HepG2 (cell line): ENCODE data around the gene NPAS2. TPM values are rescaled to one million over a fixed set of nuclear protein-coding genes. Genes with fewer than 3 reads are reported as not detected.

Experiments
- BRF2 ChIP-seq: sonication (generic); formaldehyde crosslinking; IDR thresholded peaks from 2 replicates; pipeline ENCODE4 v1.8.1; 2022; ENCODE audit warnings: mild to moderate bottlenecking, missing genetic modification reagents
- CC2D1A ChIP-seq: sonication (generic); formaldehyde crosslinking; IDR thresholded peaks from 2 replicates; pipeline ENCODE4 v1.8.1; 2023; ENCODE audit warnings: mild to moderate bottlenecking, missing genetic modification reagents
- EP300 ChIP-seq, 3 experiments: sonication (generic) in 1 of 3; formaldehyde crosslinking in 1 of 3; IDR thresholded peaks; 2 replicates each; pipeline versions ENCODE4 v1.5.1 to v1.6.1; 2011 to 2020; ENCODE audit warnings: low read depth in 2 of 3, low read length in 2 of 3, borderline replicate concordance in 1 of 3, improper control_type of control experiment in 1 of 3, mild to moderate bottlenecking in 1 of 3, missing genetic modification reagents in 1 of 3, moderate library complexity in 1 of 3
- FOXA3 ChIP-seq: IDR thresholded peaks from 2 replicates; pipeline ENCODE4 v1.6.1; 2016; ENCODE audit warnings: missing genetic modification reagents, missing compliant biosample characterization
- GATAD2A ChIP-seq: IDR thresholded peaks from 2 replicates; pipeline ENCODE4 v1.6.1; 2016
- MAFF ChIP-seq: IDR thresholded peaks from 2 replicates; pipeline ENCODE4 v1.6.1; 2011; ENCODE audit warnings: low read depth, low read length, improper control_type of control experiment
- PATZ1 ChIP-seq: sonication (generic); formaldehyde crosslinking; IDR thresholded peaks from 2 replicates; pipeline ENCODE4 v1.4.0; 2020; ENCODE audit warnings: missing genetic modification reagents
- PPARG ChIP-seq: conservative IDR thresholded peaks from 2 replicates; pipeline ENCODE4 v1.6.1; 2016; ENCODE audit warnings: missing biosample characterization, missing genetic modification reagents
- RARA ChIP-seq: IDR thresholded peaks from 2 replicates; pipeline ENCODE4 v1.6.1; 2016; ENCODE audit warnings: missing genetic modification reagents, missing compliant biosample characterization
- RBM22 ChIP-seq: fragments of 200-400 bp; formaldehyde crosslinking; optimal IDR thresholded peaks from 2 replicates; pipeline ENCODE3; 2017; ENCODE audit warnings: mild to moderate bottlenecking, low read length, moderate library complexity
- RFX5 ChIP-seq: IDR thresholded peaks from 2 replicates; pipeline ENCODE4 v1.6.1; 2011; ENCODE audit warnings: low read depth, low read length, improper control_type of control experiment
- RXRB ChIP-seq: IDR thresholded peaks from 2 replicates; pipeline ENCODE4 v1.6.1; 2016; ENCODE audit warnings: borderline replicate concordance, missing genetic modification reagents, missing compliant biosample characterization
- SAP130 ChIP-seq: IDR thresholded peaks from 2 replicates; pipeline ENCODE4 v1.6.1; 2016; ENCODE audit warnings: low read depth
- XRCC5 ChIP-seq: fragments of 200-400 bp; formaldehyde crosslinking; optimal IDR thresholded peaks from 2 replicates; pipeline ENCODE3; 2017; ENCODE audit warnings: mild to moderate bottlenecking, low read length
- ZNF441 ChIP-seq: sonication (generic); formaldehyde crosslinking; IDR thresholded peaks from 2 replicates; pipeline ENCODE4 v1.7.0; 2021; ENCODE audit warnings: missing genetic modification reagents, borderline replicate concordance
- ZNF703 ChIP-seq: sonication (generic); formaldehyde crosslinking; IDR thresholded peaks from 2 replicates; pipeline ENCODE4 v1.5.1; 2020; ENCODE audit warnings: missing genetic modification reagents, mild to moderate bottlenecking, moderate library complexity, borderline replicate concordance
- polyA plus RNA-seq, 8 experiments: library from polyadenylated mRNA; depleted of rRNA in 3 of 8; stranded (reverse) in 7 of 8; unstranded in 1 of 8; fragments of >200 nt; fragmentation: Illumina TruSeq in 4 of 8; extraction: Trizol in 4 of 8; gene quantifications; 2 replicates each; pipeline versions ENCODE4 v1.2.1 to v1.2.3, GENCODE V29; 2011 to 2016; ENCODE audit warnings: low read depth in 4 of 8, missing spikeins in 1 of 8, mixed read lengths in 1 of 8; ENCODE audit not compliant: insufficient read depth in 1 of 8
- total RNA-seq, 5 experiments: library from RNA; depleted of rRNA; stranded (reverse); fragments of >200 nt; fragmentation: Illumina TruSeq; extraction: Trizol; gene quantifications; 2 replicates each; pipeline ENCODE4 v1.2.3, GENCODE V29; 2016; ENCODE audit warnings: low read depth in 1 of 5
- TF ChIP-seq, protein P1 (sequence below): sonication (generic); formaldehyde crosslinking; IDR thresholded peaks from 2 replicates; pipeline ENCODE4; 2020; ENCODE audit warnings: missing genetic modification reagents, mild to moderate bottlenecking, borderline replicate concordance
- TF ChIP-seq, protein P2 (sequence below): sonication (generic); formaldehyde crosslinking; IDR thresholded peaks from 2 replicates; pipeline ENCODE4 v1.4.0; 2020; ENCODE audit warnings: missing genetic modification reagents, mild to moderate bottlenecking, borderline replicate concordance

The NPAS2 gene
- total and polyA plus RNA-seq, 2 of the 13 experiments (the other 11 are each of a cell fraction or from before 2014, with no cell fraction given): 14.8 to 37.5 TPM

DNA sequence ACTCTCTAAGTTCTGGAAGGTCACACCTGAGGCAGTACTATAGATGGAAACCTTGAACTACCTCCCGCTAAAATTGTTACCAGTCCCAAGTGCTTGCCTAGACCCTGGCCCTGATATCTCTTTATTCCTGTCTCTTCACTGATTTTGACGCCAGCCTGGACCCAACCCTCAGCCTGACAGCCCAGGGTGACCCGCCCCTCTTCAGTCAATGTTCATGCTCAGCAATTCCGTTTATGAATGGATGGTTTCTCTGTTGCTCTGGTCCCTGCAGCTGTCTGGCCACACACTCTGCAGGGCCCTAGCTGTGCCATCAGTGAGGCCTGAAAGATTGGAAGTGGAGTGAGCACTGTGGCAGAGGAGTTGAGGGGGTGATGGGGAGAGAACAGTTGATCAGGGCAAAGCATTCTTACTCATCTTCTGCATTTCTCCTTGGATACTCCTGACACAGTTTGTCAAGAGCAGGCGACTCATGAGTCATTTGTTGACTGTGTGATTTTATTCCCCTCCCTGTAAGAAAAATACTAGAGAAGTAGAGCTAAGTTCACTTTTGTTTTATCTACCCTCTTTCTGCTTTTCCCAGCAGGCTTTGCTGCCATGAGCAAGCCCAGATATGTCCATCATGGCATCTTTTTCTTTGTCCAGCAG, 46.0 kb downstream of the NPAS2 start (continued):
- TF ChIP-seq, protein P1, sequence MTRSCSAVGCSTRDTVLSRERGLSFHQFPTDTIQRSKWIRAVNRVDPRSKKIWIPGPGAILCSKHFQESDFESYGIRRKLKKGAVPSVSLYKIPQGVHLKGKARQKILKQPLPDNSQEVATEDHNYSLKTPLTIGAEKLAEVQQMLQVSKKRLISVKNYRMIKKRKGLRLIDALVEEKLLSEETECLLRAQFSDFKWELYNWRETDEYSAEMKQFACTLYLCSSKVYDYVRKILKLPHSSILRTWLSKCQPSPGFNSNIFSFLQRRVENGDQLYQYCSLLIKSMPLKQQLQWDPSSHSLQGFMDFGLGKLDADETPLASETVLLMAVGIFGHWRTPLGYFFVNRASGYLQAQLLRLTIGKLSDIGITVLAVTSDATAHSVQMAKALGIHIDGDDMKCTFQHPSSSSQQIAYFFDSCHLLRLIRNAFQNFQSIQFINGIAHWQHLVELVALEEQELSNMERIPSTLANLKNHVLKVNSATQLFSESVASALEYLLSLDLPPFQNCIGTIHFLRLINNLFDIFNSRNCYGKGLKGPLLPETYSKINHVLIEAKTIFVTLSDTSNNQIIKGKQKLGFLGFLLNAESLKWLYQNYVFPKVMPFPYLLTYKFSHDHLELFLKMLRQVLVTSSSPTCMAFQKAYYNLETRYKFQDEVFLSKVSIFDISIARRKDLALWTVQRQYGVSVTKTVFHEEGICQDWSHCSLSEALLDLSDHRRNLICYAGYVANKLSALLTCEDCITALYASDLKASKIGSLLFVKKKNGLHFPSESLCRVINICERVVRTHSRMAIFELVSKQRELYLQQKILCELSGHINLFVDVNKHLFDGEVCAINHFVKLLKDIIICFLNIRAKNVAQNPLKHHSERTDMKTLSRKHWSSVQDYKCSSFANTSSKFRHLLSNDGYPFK: no peak
- TF ChIP-seq BRF2 (CRISPR knock-in tag) (no peak), RXRB (CRISPR knock-in tag) (peak; percentile 66; the same call in 1 of the 2 replicates), ZNF703 (no peak), RFX5 (peak; percentile 97), FOXA3 (peak; percentile 46; the same call in 1 of the 2 replicates), PPARG (CRISPR knock-in tag) (peak; percentile 93), PATZ1 (0 out of 2 replicates have a peak, but pooled peaks have one; percentile 36), CC2D1A (no peak), RBM22 (peak; percentile 51), EP300 (IDR thresholded peaks at IDR 0.05; ENCODE audit: low read depth in 2 of 2, low read length in 2 of 2) (peak in 1 of 2 experiments; percentile 27; a peak in 1 of 4 replicates), EP300 (CRISPR knock-in tag; IDR thresholded peaks at IDR 0.05; ENCODE audit: borderline replicate concordance) (no peak), GATAD2A (peak; percentile 60; the same call in 1 of the 2 replicates), MAFF (0 out of 2 replicates have a peak, but pooled peaks have one; percentile 19), ZNF441 (CRISPR knock-in tag) (no peak), XRCC5 (peak; percentile 15), SAP130 (CRISPR knock-in tag) (peak; percentile 39; the same call in 1 of the 2 replicates), RARA (CRISPR knock-in tag) (peak; percentile 37; the same call in 1 of the 2 replicates)
- TF ChIP-seq, protein P2, sequence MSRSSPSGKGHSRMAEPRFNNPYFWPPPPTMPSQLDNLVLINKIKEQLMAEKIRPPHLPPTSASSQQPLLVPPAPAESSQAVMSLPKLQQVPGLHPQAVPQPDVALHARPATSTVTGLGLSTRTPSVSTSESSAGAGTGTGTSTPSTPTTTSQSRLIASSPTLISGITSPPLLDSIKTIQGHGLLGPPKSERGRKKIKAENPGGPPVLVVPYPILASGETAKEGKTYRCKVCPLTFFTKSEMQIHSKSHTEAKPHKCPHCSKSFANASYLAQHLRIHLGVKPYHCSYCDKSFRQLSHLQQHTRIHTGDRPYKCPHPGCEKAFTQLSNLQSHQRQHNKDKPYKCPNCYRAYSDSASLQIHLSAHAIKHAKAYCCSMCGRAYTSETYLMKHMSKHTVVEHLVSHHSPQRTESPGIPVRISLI: no peak
